Kidney (tissue), 14 donors: ENCODE results near the gene FAHD2A. TPM values are rescaled to one million over a fixed set of nuclear protein-coding genes. Genes with fewer than 3 reads are reported as not detected.
A peak's percentile ranks its signal among the peaks of the same experiment; 100 is the strongest.

Source experiments
- DNase-seq, 5 donors: peaks; one replicate each; pipeline ENCODE4 v3.0.0-alpha.2; 2013 to 2020
- FAIRE-seq: peaks from 2 replicates; lab custom pipeline; 2012; peaks lifted over from hg19 to GRCh38; lab: Jason Lieb, UNC
- H3K27ac ChIP-seq, 2 donors: one replicate each; pipeline ENCODE4 v1.7.0; 2013; ENCODE audit warnings: low read depth in 2 of 2, low read length in 2 of 2, inconsistent platforms in 1 of 2
- H3K27me3 ChIP-seq: one replicate; pipeline ENCODE4 v1.7.1; 2013; ENCODE audit warnings: low read length, inconsistent platforms; ENCODE audit not compliant: control insufficient read depth, insufficient read depth
- H3K36me3 ChIP-seq, 3 donors: one replicate each; pipeline versions ENCODE4 v1.7.0 to v1.7.1; 2013; ENCODE audit warnings: low read length in 3 of 3, control low read depth in 1 of 3, inconsistent platforms in 1 of 3; ENCODE audit not compliant: insufficient read depth in 3 of 3, control insufficient read depth in 2 of 3
- H3K4me1 ChIP-seq, 3 donors: one replicate each; pipeline versions ENCODE4 v1.7.0 to v1.7.1; 2013; ENCODE audit warnings: low read length in 3 of 3, inconsistent platforms in 1 of 3, low read depth in 1 of 3; ENCODE audit not compliant: control insufficient read depth in 2 of 3, insufficient read depth in 2 of 3
- H3K4me3 ChIP-seq, 3 donors: one replicate each; pipeline versions ENCODE4 v1.7.0 to v1.8.1; 2013; ENCODE audit warnings: low read length in 3 of 3, control low read depth in 1 of 3, inconsistent platforms in 1 of 3
- H3K9ac ChIP-seq, 3 donors: one replicate each; pipeline versions ENCODE4 v1.7.0 to v1.7.1; 2013; ENCODE audit warnings: low read length in 3 of 3, control low read depth in 1 of 3, inconsistent platforms in 1 of 3
- H3K9me3 ChIP-seq, 3 donors: one replicate each; pipeline versions ENCODE4 v1.7.0 to v1.7.1; 2013; ENCODE audit warnings: low read length in 3 of 3, control low read depth in 1 of 3, inconsistent platforms in 1 of 3; ENCODE audit not compliant: control insufficient read depth in 2 of 3, insufficient read depth in 1 of 3
- CTCF ChIP-seq: IDR thresholded peaks from 3 replicates; pipeline ENCODE4 v1.5.1; 2012; ENCODE audit warnings: mild to moderate bottlenecking, moderate library complexity, borderline replicate concordance; ENCODE audit not compliant: insufficient read depth; ENCODE audit errors: extremely low read depth
- intact Hi-C: fragments of 100-400 bp; cut with DNase I; formaldehyde crosslinking; loops from one replicate; pipeline ENCODE4 v1.11.1; 2022
- polyA plus RNA-seq: library from polyadenylated mRNA; stranded (reverse); fragments of 350-450 nt; fragmentation: Illumina TruSeq; extraction: RNeasy Lipid Tissue Mini Kit (QIAGEN cat#74804); gene quantifications from one replicate; pipeline ENCODE4 v1.2.3, GENCODE V29; 2014; ENCODE audit warnings: low read depth, low replicate concordance; ENCODE audit not compliant: insufficient read depth
- total RNA-seq: library from RNA; stranded (reverse); fragmentation: NEBNext Ultra II Directional; extraction: Animal tissue kit (Norgen Biotek cat#: 25700); gene quantifications from one replicate; pipeline ENCODE4 v1.2.1, GENCODE V29; 2021
- donor health status: control.
- donor health status: control.
- donor health status: control.
- donor health status: control.
- donor health status: control.
- donor health status: DM: yes; HTN: yes; CAD: no.
- donor health status: Normal renal cell carcinoma (clear cell type).

FAHD2A gene
- total and polyA plus RNA-seq, 2 donors from 2014 or later = 24.9 to 64.9 TPM

DNA sequence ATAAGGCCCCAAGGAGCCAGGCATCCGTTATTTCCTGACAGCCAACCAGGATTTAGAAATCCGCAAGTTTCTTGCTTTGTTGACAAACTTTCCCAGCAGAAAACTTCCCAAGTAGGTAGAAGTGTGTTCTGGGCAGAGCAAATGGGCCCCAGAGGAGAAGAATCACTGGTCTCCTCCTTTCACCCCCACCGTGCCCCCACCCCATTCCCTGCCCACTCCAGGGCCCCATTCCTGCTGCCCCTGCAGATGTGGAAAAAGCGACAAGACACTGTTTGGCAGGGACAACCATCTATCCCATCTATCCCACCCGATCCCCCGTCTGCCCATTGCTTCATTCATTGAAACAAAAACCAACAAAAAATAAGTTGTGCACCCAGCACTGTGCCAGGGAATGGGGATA is 10.2 kb upstream of the FAHD2A start:
- intact Hi-C loops = no loop called here
- no peak for TF ChIP-seq CTCF
- no peaks in the 10 kb centered on the region for H3K9me3 ChIP-seq
- no peaks in the 10 kb centered on the region for H3K27me3 ChIP-seq
- H3K4me1 ChIP-seq = peaks cover 0 to 3% (median 0%) of the 10 kb centered on the region in 3 donors
- peak in 1 of 5 donors; percentile 20 for DNase-seq
- no peak for FAIRE-seq
- H3K9ac ChIP-seq = no peak overlapping the region
- H3K36me3 ChIP-seq = no peaks in the 10 kb centered on the region
- no peak overlapping the region for H3K27ac ChIP-seq
- no peak overlapping the region for H3K4me3 ChIP-seq

DNA sequence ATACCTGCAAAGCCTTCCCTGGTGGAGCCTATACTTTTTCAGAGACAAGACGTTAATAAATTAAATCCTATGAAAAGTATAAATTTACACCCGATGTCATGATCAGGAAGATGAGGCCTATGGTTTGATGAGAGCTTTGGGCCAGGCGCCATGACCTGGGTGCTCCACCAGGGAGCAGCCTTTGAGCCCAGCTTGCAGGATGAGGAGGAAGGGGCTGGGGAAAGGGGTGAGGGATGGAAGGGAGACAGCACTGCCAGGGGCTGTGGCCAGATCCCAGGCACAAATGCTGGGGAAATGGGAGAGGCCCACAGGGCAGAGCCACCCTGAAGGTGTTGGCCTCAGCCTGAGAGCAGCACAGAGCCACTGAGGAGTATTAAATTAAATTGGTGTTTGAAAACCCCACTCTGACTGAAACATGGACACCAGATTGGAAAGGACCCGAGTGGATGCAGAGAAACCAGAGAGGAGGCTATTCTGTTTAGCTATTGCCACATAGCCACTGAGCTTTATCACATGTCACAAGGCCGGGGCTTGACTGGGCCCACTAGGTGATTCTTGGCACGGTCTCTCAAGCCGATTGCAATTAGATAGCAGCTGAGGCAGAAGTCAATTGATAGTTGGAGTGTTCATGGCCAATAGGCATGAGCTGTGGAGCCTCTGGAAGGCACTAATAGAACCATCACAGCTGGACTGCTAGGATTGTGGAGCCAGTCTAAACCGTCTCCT is 9.6 kb upstream of the FAHD2A start:
- FAIRE-seq = no peak
- H3K9ac ChIP-seq = no peak overlapping the region
- peaks cover 0 to 3% (median 0%) of the 10 kb centered on the region in 3 donors for H3K4me1 ChIP-seq
- no peaks in the 10 kb centered on the region for H3K27me3 ChIP-seq
- no peak overlapping the region for H3K27ac ChIP-seq
- TF ChIP-seq CTCF = no peak
- intact Hi-C loops = no loop called here
- no peaks in the 10 kb centered on the region for H3K9me3 ChIP-seq
- DNase-seq = peak in 1 of 5 donors; percentile 21
- H3K36me3 ChIP-seq = no peaks in the 10 kb centered on the region
- H3K4me3 ChIP-seq = no peak overlapping the region

DNA sequence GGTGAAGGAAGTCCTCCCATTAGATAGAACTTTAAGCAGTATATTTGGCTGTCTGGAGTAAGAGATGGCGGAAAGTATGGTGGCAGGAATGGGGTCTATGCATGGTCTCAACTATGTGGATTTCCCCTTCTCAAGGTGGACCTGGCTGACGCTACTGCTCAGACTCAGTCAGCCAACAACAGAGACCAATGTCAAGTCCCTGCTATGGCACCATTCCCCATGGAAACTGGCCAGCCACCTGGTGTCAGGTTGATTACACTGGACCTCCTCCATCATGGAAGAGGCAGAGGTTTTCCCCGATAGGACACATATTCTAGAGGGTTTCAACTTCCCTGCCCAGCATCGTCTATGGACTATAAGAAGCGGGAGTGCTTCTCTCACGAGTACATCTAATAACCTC is 8.6 kb upstream of the FAHD2A start:
- no peak overlapping the region for H3K27ac ChIP-seq
- H3K27me3 ChIP-seq = no peaks in the 10 kb centered on the region
- no peak overlapping the region for H3K4me3 ChIP-seq
- TF ChIP-seq CTCF = no peak
- peaks cover 0 to 3% (median 0%) of the 10 kb centered on the region in 3 donors for H3K4me1 ChIP-seq
- H3K36me3 ChIP-seq = no peaks in the 10 kb centered on the region
- intact Hi-C loops = no loop called here
- no peak for FAIRE-seq
- H3K9me3 ChIP-seq = no peaks in the 10 kb centered on the region
- H3K9ac ChIP-seq = no peak overlapping the region
- DNase-seq = no peak

GRCh38 chr2:95399061-95399460 is 3.4 kb upstream of the FAHD2A start:
- Histone ChIP-seq H3K27ac (no peak overlapping the region), H3K4me3 (no peak overlapping the region), H3K27me3 (no peaks in the 10 kb centered on the region), H3K9me3 (no peaks in the 10 kb centered on the region), H3K36me3 (no peaks in the 10 kb centered on the region), H3K9ac (no peak overlapping the region), H3K4me1 (peaks cover 0 to 16% (median 13%) of the 10 kb centered on the region in 3 donors)
- no peak for FAIRE-seq
- no peak for DNase-seq
- intact Hi-C loops = no loop called here
- no peak for TF ChIP-seq CTCF
